Kidney capillary endothelial cell (primary cell): ENCODE results near the gene AFAP1L1.
A peak's percentile ranks its signal among the peaks of the same experiment; 100 is the strongest.
"Not testable (repeated sequence)": the region's sequence is repeated elsewhere in the genome, so short reads cannot be mapped to it uniquely, and the experiment has no call there.

Experiments
- DNase-seq: peaks from one replicate; pipeline ENCODE4 v3.0.0-alpha.2; 2018; ENCODE audit warnings: low spot score

AFAP1L1 gene

GRCh38 chr5:149261246-149261645 lies 10.4 kb upstream of the AFAP1L1 start:
- DNase-seq: no peak

GRCh38 chr5:149262315-149262714 lies 9.3 kb upstream of the AFAP1L1 start:
- no peak for DNase-seq

- DNase-seq: no peak
Measured at GRCh38 chr5:149264439-149265067, 7.1 kb upstream of the AFAP1L1 start.

GRCh38 chr5:149265068-149265465 lies 6.6 kb upstream of the AFAP1L1 start:
- no peak for DNase-seq

- no peak for DNase-seq
Measured at GRCh38 chr5:149265597-149265996, 6.1 kb upstream of the AFAP1L1 start.

GRCh38 chr5:149267241-149267973 lies 4.3 kb upstream of the AFAP1L1 start:
- no peak for DNase-seq

GRCh38 chr5:149268928-149269557 lies 2.6 kb upstream of the AFAP1L1 start:
- peak; percentile 70 for DNase-seq

GRCh38 chr5:149271195-149271715 lies 404 bp upstream of the AFAP1L1 start:
- no peak for DNase-seq

- not testable (repeated sequence) for DNase-seq
Measured at GRCh38 chr5:149272781-149273180, 1.1 kb downstream of the AFAP1L1 start.

- DNase-seq: no peak
Measured at GRCh38 chr5:149273237-149273636, 1.6 kb downstream of the AFAP1L1 start.

GRCh38 chr5:149273950-149274349 lies 2.3 kb downstream of the AFAP1L1 start:
- no peak for DNase-seq

- DNase-seq: no peak
Measured at GRCh38 chr5:149274939-149275338, 3.3 kb downstream of the AFAP1L1 start.

- DNase-seq: no peak
Measured at GRCh38 chr5:149277801-149278200, 6.1 kb downstream of the AFAP1L1 start.

GRCh38 chr5:149278451-149279210 lies 7.0 kb downstream of the AFAP1L1 start:
- no peak for DNase-seq

- DNase-seq: no peak
Measured at GRCh38 chr5:149279661-149280060, 8.0 kb downstream of the AFAP1L1 start.

- DNase-seq: no peak
Measured at GRCh38 chr5:149280124-149280523, 8.5 kb downstream of the AFAP1L1 start.

- DNase-seq: no peak
Measured at GRCh38 chr5:149280802-149281201, 9.1 kb downstream of the AFAP1L1 start.

- no peak for DNase-seq
Measured at GRCh38 chr5:149282027-149282965, 10.6 kb downstream of the AFAP1L1 start.

GRCh38 chr5:149282966-149283332 lies 11.3 kb downstream of the AFAP1L1 start:
- DNase-seq: no peak

- no peak for DNase-seq
Measured at GRCh38 chr5:149283626-149284480, 12.2 kb downstream of the AFAP1L1 start.
